HG03103 (cell line): ENCODE results near the gene ATP5F1C.
A peak's percentile ranks its signal among the peaks of the same experiment; 100 is the strongest.
"Not testable (repeated sequence)": the region's sequence is repeated elsewhere in the genome, so short reads cannot be mapped to it uniquely, and the experiment has no call there.

Experiments
- ATAC-seq: cut with Tn5 transposase; IDR thresholded peaks from one replicate; pipeline ENCODE4 v1.9.1; 2021; ENCODE audit warnings: low read depth; ENCODE audit not compliant: unreplicated experiment

ATP5F1C gene

DNA sequence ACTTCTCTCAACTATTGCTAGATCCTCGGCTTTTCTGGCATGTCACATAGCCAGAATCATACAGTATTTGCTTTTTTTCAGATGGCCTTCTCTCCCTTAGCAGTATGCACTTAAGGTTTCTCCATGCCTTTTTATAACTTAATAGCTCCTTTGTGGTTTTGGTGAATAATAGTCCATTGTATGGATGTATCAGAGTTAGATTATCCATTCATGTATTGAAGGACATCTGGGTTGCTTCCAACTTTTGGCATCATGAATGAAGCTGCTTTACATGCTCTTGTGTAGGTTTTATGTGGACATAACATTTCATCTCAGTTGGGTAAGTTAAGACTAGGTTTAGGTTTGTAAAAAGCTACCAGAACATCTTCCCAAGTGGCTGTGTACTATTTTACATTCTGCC, 4.6 kb downstream of the ATP5F1C start:
- no peak for ATAC-seq

- ATAC-seq = no peak
Measured at GRCh38 chr10:7794251-7795026, 6.5 kb downstream of the ATP5F1C start.

- no peak for ATAC-seq
Measured at GRCh38 chr10:7795605-7796004, 7.6 kb downstream of the ATP5F1C start.

DNA sequence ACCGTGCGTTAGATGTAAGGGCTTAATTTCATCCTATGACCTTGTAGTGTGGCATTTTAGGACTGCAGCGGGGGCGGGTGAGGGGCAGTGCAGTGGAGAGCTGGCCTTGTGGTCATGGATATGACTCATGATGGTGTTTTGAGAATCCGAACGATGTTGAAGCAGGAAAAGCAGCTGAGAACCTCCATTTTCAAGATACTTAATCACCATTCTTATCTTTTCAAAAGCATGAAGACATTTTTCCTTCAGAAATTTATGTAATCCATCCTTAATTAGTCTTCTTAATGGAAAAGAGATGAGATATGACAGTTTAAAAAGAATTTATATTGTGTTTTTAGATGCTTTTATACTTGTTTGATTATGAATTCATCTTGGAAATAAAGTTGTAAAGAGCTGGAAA, 9.6 kb downstream of the ATP5F1C start:
- no peak for ATAC-seq

DNA sequence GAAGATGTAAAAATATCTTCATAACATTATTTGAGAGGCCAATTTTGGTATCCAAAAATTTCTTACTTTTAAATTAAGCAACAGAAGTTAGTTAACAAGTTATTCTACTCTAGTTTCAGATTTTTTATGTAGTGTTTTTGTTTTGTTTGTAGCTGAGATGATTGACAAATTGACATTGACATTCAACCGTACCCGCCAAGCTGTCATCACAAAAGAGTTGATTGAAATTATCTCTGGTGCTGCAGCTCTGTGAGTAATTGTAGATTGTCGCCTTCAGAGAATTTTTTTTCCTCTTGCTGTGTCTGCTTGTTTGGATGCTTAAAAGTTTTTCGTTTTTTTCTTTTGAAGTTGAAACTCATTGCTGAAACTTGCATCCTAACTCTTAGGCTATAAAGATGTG, 14.6 kb downstream of the ATP5F1C start:
- no peak for ATAC-seq

- no peak for ATAC-seq
Measured at GRCh38 chr10:7804216-7804615, 16.2 kb downstream of the ATP5F1C start.

DNA sequence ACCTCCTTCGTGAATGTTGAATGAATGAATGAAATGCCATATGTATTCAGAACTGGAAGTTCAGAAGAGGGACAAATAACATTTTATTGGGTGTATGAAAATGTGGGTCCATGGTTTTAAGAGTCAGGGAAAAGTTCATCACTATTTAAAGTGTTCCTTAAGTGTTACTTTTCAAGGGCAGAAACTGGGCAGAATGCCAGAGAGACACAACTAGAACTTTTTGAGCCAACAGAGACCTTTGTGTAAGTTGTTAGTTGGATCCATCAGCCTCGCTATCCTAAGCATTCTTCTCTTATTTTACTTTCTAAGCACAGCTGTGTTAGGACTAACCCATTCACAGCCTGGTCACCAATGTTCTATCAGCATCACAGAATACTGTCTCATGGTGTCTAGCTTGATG, 16.8 kb downstream of the ATP5F1C start:
- ATAC-seq = no peak

GRCh38 chr10:7808686-7809267, 20.8 kb downstream of the ATP5F1C start:
- no peak for ATAC-seq

GRCh38 chr10:7810443-7810842, 22.5 kb downstream of the ATP5F1C start:
- no peak for ATAC-seq

DNA sequence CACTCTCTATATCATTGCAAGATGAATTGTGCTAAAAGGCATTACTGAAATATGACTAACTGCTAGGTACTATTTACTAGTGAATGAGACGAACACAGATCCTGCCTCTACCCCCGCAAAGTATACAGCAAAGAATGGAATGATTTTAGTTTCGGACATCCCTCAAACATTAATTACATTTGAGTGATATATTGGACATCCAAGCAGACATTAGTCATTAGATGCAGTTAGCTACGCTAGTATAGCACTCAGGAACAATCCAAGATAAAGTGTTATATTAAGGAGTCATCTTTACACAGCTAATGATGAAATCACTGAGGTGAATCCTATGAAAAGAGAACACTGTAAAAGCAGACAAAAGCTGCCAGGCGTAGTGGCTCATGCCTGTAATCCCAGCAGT, 23.0 kb downstream of the ATP5F1C start:
- no peak for ATAC-seq

DNA sequence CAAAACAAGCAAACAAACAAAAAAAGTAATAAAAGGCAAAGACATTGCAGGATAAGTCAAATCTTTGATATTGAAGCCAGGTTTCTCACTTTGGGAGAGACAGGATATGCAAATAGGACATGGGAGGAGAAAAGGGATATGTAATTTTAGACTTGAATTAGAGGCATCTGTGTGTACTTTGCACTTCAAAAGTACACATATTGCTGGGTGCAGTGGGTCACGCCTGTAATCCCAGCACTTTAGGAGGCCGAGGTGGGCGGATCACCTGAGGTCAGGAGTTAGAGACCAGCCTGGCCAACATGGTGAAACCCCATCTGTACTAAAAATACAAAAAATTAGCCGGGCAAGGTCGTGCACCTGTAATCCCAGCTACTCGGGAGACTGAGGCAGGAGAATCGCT, 23.8 kb downstream of the ATP5F1C start:
- not testable (repeated sequence) for ATAC-seq

DNA sequence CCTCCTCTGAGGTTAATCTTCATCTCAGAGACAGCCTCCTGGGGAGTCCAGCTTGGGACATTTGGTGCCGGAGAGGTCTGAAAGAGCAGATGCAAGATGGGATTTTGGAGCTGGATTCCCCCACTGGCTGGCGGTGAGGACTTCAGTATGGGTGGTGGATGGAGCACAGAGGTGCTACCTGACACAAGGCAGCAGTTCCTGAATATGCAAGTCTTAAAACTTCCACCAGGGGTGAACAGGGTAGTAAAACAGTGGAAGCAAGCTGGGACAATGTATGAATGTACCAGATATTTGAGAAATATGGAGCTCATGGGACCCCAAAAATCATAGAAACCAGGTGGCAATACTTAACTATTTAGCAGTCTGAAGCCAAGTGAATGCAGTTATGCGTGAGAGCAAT, 25.5 kb downstream of the ATP5F1C start:
- ATAC-seq = no peak

DNA sequence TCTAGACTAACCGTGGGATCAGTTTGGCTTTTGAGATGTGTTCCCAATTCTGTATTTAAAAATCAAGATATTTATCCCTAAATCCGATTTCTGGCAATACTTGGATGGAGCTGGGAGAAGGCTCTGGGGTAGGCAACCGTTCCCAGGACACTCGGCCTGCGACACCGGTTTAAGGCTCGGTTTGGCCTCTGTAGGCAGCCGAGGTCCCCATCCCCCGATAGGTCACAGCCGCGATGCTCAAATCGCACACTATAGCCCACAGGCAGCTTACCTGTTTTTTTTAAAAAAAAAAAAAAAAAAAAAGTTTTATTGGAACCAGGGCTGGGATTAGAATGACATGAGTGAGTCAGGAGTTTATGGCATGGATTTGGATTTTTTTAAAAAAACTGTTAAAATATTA, 29.6 kb downstream of the ATP5F1C start:
- ATAC-seq = no peak

DNA sequence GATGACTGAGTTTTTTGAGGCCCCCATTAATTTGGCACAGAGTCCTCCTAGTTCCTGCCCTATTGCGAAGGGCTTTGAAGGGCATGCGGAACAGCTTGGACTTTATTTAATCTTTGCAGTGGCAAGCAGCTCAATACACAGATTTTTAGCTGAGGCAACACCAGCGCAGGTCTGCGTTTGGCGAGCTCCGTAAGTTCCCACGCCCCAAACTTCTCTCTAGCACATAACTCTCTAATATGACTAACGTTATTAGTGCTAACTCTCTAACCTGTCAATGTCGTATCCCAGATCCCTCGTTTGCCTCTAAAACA, 30.0 kb downstream of the ATP5F1C start:
- peak; percentile 17 for ATAC-seq

GRCh38 chr10:7818295-7819120, 30.5 kb downstream of the ATP5F1C start, which contains the start of gene TAF3:
Gene TAF3 (plus strand): TSS chr10:7818505. CDS start chr10:7818710, 205 bp downstream.
- ATAC-seq = peak; percentile 86

- ATAC-seq = peak; percentile 40
Measured at GRCh38 chr10:7819121-7819460, 31.1 kb downstream of the ATP5F1C start.

- no peak for ATAC-seq
Measured at GRCh38 chr10:7824251-7824650, 36.3 kb downstream of the ATP5F1C start.

DNA sequence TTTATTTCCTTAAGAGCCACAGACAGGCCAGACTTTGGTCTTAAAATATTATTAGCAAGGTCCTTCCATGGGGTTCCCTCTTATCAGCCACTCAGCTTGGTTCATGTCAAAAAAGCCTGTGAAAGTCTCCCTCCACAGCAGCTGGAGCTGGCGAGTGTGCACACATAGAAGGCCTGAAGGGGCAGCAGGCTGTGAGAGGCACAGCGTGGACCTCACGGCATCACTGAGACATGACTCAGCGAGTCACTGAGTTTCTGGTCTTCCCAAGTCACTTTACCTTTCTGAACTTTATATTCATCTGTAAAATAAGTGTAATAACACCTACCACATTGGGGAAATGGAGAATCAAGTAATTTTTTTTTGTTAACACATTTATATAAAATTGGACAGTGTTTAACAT, 39.0 kb downstream of the ATP5F1C start:
- ATAC-seq = no peak

GRCh38 chr10:7829289-7829834, 41.4 kb downstream of the ATP5F1C start:
- ATAC-seq = no peak

- ATAC-seq = no peak
Measured at GRCh38 chr10:7832060-7832459, 44.1 kb downstream of the ATP5F1C start.

- no peak for ATAC-seq
Measured at GRCh38 chr10:7833210-7833609, 45.2 kb downstream of the ATP5F1C start.
